Activated CD4-positive, alpha-beta T cell treated with anti-CD3 and anti-CD28 coated beads, Interleukin-10, Interleukin-2, amounts not matched to agents 100 ng/mL and 50 ng/mL, durations not matched to agents 16 hours and 8 hours (primary cell): ENCODE data around the gene FKBP1A.
"Not testable (repeated sequence)": the region's sequence is repeated elsewhere in the genome, so short reads cannot be mapped to it uniquely, and the experiment has no call there.

Source experiments
- DNase-seq: peaks from one replicate; pipeline ENCODE4 v3.0.0-alpha.2; 2020

FKBP1A gene

DNA sequence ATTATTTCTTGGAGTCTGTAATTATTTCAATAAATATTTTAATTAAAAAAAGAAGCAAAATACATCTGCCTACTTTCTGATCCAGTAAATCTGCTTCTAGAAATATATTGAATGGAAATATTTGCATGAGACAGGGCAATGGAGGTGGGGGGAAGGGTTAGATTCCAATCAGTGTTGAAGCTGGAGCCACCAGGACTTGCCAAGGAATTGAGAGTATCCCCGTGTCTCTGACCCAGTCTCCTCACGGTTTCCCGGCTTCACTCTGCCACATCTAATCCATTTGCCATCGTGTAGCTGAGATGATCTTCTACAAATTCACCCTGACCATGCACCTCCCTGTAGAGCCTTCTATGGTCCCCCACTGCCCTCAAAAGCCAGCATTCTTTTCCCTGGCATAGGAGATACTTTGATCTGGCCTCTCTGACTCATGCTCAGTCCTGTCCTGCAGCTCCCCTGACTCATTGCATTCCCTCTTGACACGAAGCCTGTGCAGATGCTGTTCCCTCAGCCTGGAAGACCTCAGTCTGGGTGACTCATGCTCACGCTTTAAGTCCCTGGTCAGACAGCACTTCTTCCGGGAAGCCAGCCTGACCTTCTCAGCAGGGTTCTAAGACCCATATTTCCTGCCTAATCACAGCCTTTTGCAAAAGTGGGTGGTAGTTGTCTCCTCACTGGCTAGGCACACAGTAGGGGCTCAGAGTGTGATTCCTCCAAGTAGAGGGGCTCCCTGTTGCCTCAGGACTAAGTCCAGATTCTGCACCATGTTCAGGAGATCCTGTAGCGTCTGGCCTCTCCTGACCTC lies 23.0 kb upstream of the FKBP1A start:
- peak; percentile 61 for DNase-seq

DNA sequence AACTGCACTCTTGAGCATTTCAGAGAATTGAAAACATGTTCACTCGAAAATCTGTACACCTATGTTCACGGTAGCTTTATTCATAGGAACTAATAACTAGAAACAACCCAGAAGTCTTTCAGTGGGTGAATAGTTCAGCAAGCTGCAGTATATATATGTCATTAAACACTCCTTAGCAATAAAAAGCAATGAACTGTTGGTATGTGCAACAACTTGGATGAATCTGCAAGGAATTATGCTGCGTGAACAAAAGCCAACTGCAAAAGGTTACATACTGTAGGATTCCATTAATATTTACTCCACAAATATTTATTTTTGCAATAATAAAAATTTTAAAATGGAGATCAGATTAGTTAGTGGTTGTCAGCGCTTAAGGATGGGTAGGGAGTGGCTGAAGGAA lies 22.1 kb upstream of the FKBP1A start:
- no peak for DNase-seq

GRCh38 chr20:1405801-1406200 lies 12.9 kb upstream of the FKBP1A start:
- DNase-seq = no peak

DNA sequence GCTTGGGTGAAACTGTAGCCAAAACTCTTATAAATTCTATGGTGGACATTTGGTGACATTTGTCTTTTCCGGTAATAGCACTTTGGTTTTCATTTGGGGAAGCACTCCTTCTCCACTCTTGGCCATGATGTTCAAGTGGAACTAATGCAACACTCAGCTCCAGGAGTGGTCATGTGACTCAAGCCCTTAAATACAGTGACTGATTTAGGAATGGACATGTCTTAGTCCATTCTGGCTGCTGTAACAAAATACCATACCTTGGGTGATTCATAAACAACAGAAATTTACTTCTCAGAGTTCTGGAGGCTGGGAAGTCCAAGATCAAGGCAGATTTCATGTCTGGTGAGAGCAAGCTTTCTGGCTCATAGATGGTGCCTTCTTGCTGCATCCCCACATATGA lies 10.8 kb upstream of the FKBP1A start:
- DNase-seq = no peak

- no peak for DNase-seq
Observed at GRCh38 chr20:1402149-1402548, 9.3 kb upstream of the FKBP1A start.

DNA sequence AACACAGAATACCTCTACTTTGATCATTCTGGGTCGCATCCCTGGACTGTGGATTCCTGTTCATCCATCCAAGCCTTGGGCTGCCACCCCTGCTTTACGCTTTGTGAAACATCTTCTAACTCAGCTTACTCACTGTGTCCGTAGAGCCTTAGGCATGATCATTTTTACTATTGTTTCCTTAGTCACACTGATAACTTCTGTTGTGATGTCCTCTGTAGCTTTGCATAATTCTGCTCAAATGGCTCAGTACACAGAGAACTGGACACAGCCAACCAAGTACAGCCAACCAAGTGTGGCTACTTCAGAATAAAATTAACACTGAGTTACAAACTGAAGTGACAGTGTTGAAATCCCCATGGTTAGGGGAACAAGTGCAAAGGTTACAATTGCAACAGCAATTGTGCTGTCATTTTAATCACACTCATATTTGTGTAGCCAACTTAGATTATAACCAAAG lies 8.6 kb upstream of the FKBP1A start:
- no peak for DNase-seq

DNA sequence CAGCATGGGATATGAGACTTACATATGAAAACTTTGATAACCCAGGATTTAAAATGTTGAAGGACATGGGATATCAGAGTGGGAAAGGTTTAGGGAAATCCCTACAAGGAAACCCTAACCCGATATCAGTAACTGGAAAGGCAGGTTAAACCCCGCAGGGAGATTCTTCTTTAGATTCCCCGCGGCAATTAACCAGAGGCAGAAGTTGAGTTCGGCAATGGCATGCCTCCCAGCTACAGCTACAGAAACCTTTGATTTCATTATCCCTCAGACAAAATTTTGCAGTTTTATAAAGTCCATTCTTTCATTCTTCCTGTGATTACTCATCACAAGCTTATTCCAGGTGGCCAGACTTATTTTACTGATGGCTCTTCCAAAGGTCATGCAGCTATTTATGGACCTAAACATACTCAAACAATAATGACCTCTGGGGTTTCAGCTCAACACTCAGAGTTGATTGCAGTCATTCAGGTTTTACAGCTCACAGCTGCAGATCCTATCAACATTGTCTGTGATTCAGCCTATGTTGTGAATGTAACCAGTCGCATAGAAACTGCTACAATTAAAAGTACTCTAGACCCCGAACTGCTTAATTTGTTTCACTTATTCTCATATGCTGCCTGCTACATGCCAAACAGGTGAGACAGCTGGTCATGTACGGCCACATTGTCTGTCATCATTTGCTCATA lies 7.0 kb upstream of the FKBP1A start:
- DNase-seq = not testable (repeated sequence)

DNA sequence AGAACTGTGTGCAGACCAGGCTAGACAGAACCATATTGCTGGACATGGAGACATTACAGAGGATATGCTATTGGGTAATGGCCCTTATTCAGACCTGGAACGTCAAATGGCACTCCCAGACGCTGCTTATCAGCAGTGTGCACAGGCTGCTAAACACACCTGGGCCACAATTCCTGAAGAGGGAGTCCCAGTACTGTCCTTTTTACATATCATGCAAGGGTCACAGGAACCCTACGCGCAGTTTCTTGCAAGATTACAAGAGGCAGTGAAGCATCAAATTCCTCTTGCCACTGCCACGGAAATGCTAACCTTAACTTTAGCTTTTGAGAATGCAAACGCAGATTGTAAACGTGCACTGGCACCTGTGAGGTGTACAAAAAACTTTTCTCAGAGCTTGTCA lies 5.3 kb upstream of the FKBP1A start:
- not testable (repeated sequence) for DNase-seq

GRCh38 chr20:1397710-1398109 lies 4.9 kb upstream of the FKBP1A start:
- no peak for DNase-seq

- DNase-seq = no peak
Observed at GRCh38 chr20:1396702-1397101, 3.8 kb upstream of the FKBP1A start.

DNA sequence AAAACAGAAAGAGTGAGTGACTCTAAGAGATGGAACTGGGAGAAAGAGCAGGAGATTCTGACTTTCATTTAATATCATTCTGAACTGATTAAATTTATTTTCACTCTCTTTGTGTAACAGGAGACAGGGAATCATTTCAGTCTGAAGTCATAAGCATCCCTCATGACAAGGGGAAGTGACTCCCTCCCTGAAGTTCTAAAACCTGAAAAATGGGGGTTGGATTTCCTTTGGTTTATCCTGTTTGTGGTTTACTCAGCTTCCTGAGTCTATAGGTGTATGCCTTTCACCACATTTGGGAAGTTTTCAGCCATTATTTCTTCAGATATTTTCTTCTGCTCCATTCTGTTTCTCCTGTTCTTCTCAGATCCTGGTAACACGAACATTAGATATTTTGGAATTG lies 3.4 kb upstream of the FKBP1A start:
- DNase-seq = no peak

DNA sequence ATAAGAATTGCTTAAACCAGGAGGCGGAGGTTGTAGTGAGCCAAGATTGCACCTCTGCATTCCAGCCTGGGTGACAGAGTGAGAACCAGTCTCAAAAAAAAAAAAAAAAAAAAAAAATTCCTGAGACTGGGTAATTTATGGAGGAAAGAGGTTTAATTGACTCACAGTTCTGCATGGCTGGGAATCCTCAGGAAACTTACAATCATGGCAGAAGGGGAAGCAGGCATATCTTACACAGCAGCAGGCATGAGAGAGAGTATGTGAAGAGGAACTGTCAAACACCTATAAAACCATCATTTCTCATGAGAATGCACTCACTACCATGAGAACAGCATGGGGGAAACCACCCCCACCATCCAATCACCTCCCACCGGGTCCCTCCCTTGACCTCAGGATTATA lies 1.8 kb upstream of the FKBP1A start:
- DNase-seq = no peak

DNA sequence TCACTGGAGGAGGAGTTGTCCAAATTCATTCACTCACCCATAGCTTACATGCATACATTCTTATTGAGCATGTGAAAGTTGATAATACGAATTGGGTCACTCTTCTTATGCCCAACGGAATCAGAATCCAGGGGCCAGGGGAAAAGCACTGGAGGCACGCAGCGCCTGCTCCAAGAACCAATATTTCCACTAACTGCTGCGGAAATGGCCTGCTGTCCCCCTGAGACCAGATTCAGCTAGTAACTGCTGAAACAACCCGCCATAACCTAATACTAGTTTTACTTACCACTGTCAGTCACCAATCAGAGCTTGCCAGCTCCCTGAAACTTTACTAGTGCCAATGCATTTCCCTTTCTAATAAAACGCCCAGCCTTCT lies 641 bp upstream of the FKBP1A start:
- no peak for DNase-seq

- no peak for DNase-seq
Observed at GRCh38 chr20:1392443-1392692, 486 bp downstream of the FKBP1A start.

- peak; percentile 55 for DNase-seq
Observed at GRCh38 chr20:1391640-1392442, 1.0 kb downstream of the FKBP1A start.

GRCh38 chr20:1390581-1391403 lies 2.1 kb downstream of the FKBP1A start:
- no peak for DNase-seq

- no peak for DNase-seq
Observed at GRCh38 chr20:1389703-1390580, 2.9 kb downstream of the FKBP1A start.

DNA sequence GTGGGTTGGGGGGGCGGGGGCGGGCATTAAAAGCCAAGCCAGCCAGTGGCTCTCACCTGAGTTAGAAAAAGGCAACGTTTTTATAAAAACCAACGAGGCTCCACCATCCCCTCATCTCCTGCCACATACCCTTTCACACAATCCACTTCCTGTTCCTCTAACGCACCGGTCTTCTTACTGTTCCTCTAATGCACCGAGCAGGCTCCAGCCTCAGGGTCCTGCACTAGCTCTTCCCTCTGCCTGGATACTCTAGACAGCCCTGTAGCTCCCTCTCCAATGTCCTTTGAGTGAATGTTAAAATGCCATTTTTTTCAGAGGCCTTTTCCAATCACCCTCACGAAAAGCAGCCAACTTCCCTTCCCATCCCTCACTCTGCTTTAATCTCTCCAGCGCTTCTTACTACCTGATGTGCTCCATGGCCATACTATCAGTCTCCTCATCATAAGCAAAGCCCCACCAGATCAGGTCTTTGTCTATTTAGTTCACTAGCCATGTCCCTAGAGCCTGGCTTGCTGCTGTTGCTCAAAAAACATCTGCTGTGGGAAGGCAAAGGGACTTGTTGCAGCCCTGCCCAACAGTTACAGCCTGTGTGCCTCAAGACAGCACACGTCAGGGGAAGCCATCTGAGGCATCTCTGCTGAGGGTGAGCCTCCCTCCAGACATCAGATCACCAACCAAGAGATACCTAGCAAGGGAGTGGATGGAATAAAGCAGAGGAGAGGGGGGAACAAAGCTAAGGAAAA lies 3.9 kb downstream of the FKBP1A start:
- peak; percentile 52 for DNase-seq

- DNase-seq = no peak
Observed at GRCh38 chr20:1388253-1388652, 4.6 kb downstream of the FKBP1A start.

- no peak for DNase-seq
Observed at GRCh38 chr20:1386323-1386722, 6.5 kb downstream of the FKBP1A start.
